HG03565 (cell line): ENCODE data around the gene SNX5.

Experiments
- ATAC-seq: cut with Tn5 transposase; IDR thresholded peaks from one replicate; pipeline ENCODE4 v1.9.1; 2021; ENCODE audit warnings: mild to moderate bottlenecking, moderate library complexity; ENCODE audit not compliant: unreplicated experiment

SNX5 gene

GRCh38 chr20:17993546-17993945 is 25.0 kb upstream of the SNX5 start:
- no peak for ATAC-seq

GRCh38 chr20:17992847-17993513 is 24.4 kb upstream of the SNX5 start:
- ATAC-seq = no peak

- peak; percentile 67 for ATAC-seq
Observed at GRCh38 chr20:17992224-17992637, 23.6 kb upstream of the SNX5 start.

GRCh38 chr20:17990278-17990972 is 21.8 kb upstream of the SNX5 start:
- no peak for ATAC-seq

- ATAC-seq = no peak
Observed at GRCh38 chr20:17987988-17988387, 19.4 kb upstream of the SNX5 start.

- ATAC-seq = no peak
Observed at GRCh38 chr20:17985388-17986018, 16.9 kb upstream of the SNX5 start.

- no peak for ATAC-seq
Observed at GRCh38 chr20:17976305-17976704, 7.7 kb upstream of the SNX5 start.

GRCh38 chr20:17972121-17972520 is 3.5 kb upstream of the SNX5 start:
- no peak for ATAC-seq

GRCh38 chr20:17971300-17972013 is 2.9 kb upstream of the SNX5 start:
- no peak for ATAC-seq

GRCh38 chr20:17969884-17970409 is 1.4 kb upstream of the SNX5 start:
- no peak for ATAC-seq

GRCh38 chr20:17969278-17969883 is 787 bp upstream of the SNX5 start:
- ATAC-seq = peak; percentile 1

- ATAC-seq = no peak
Observed at GRCh38 chr20:17967521-17968365, 851 bp downstream of the SNX5 start.

GRCh38 chr20:17966432-17967310 is 1.9 kb downstream of the SNX5 start:
- no peak for ATAC-seq

- no peak for ATAC-seq
Observed at GRCh38 chr20:17965042-17965697, 3.4 kb downstream of the SNX5 start.

- ATAC-seq = no peak
Observed at GRCh38 chr20:17964632-17965031, 4.0 kb downstream of the SNX5 start.

- ATAC-seq = no peak
Observed at GRCh38 chr20:17964073-17964472, 4.5 kb downstream of the SNX5 start.

GRCh38 chr20:17963114-17963897 is 5.3 kb downstream of the SNX5 start:
- ATAC-seq = no peak

GRCh38 chr20:17961587-17961940 is 7.0 kb downstream of the SNX5 start:
- ATAC-seq = no peak
